WI38 (cell line): ENCODE measurements around the gene TMEM165.
A peak's percentile ranks its signal among the peaks of the same experiment; 100 is the strongest.

ENCODE experiments used
- H3K4me3 ChIP-seq: 2 replicates; pipeline ENCODE4 v1.5.1; 2011; ENCODE audit warnings: low read depth, mild to moderate bottlenecking, control low read depth, low read length
- CTCF ChIP-seq: IDR thresholded peaks from 2 replicates; pipeline ENCODE4 v1.5.1; 2012; ENCODE audit warnings: low read depth, mild to moderate bottlenecking, control low read depth, low read length

TMEM165 gene

DNA sequence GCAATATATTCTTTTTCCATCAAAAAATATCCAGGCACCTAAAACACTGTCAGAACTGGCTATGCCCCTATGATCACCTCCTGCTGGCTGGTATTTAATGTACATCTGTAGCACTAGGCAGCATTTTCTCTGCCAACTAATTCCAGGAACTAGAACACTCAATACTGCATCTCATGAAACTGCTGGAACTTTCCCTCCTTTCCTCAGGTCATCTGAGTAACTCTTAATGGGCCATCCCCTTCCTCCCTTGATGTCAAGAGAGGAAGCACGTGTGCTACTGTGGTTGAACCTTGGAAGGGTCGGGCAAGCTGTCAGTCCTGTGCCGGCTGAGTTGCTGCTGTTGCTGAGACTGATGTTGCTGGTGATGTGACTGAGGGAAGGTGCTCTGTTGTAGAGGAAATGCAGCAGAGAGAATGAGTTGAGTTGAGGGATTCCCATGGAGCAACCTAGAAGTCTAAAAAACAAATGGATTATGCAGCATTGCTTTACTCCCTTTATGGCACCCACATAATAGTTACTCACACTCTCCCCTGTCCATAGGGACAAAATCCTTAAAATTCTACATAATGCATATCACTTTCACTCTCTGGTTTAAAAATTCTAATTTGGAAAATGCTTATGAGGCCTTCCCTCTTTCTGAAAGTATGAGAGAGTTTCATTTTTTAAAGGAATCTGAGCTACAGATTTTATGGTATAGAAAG, 39.5 kb downstream of the TMEM165 start:
- TF ChIP-seq CTCF, result peak; percentile 34; the same call in 1 of the 2 replicates

GRCh38 chr4:55437356-55437796, 41.6 kb downstream of the TMEM165 start:
- H3K4me3 ChIP-seq, result no peak overlapping the region
- no peak for TF ChIP-seq CTCF

More for the DNA sequence above, 39.5 kb downstream of the TMEM165 start:
- H3K4me3 ChIP-seq, result no peak overlapping the region

GRCh38 chr4:55437823-55438222, 42.1 kb downstream of the TMEM165 start:
- TF ChIP-seq CTCF, result no peak

DNA sequence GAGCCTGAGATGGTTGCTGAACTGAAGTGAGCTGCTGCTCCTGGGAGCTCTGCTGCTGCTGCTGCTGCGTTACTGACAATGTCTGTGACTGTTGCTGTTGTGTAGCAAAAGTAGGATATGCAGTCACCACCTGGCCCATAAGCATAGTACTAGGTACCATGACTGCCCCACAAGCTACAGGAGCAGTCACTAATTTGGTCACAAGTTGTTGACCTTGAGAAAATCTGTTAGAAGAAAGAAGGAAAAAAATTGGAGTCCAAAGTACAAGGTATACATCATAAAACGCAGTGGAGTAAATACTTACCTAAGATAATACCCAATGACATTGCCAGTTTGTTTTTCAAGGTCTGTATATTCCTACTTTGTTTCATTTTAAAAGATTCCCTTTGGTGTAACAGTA, 42.6 kb downstream of the TMEM165 start:
- no peak for TF ChIP-seq CTCF
- no peak overlapping the region for H3K4me3 ChIP-seq

More at GRCh38 chr4:55437823-55438222, 42.1 kb downstream of the TMEM165 start:
- no peak overlapping the region for H3K4me3 ChIP-seq

DNA sequence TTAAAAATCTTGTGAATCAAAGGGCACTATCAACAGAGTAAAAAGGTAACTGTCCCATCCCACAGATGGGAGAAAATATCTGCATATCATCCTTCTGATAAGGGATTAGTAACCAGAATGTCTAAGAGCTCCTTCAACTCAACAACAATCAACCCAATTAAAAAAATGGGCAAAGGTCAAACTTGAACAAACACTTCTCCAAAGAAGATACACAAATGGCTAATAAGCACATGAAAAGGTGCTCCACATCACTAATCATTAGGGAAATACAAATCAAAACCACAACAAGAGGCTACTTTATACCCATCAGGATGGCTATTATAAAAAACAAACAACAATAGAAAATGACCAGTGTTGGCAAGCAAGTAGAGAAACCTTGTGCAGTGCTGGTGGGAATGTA, 43.3 kb downstream of the TMEM165 start:
- TF ChIP-seq CTCF, result no peak
- H3K4me3 ChIP-seq, result no peak overlapping the region

DNA sequence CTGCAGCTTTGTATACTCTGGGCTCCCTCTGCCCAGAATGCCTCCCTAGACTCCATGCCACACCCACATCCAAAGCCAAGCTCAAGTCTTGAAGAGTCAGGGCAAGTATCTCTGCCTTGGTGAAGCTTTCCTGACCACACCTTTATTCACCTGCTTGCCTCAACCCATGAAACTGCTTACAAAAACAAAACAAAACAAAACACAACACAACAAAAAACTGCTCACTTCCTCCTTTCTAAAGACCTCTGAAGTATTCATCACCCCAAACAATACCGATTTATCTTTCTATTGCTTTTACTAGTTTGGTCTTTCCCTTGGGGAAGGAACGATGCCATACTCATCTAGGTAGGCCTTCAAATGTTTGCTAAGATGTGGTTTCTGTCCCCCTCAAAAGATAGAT, 45.0 kb downstream of the TMEM165 start:
- H3K4me3 ChIP-seq, result no peak overlapping the region
- TF ChIP-seq CTCF, result no peak

GRCh38 chr4:55442541-55442940, 46.8 kb downstream of the TMEM165 start:
- no peak for TF ChIP-seq CTCF
- no peak overlapping the region for H3K4me3 ChIP-seq
